A549 (cell line): Measurements from ENCODE around the gene ARHGEF11.

Source experiments
- EP300 ChIP-seq, 2 experiments: fragments of >200 bp; sonication (Bioruptor Twin); formaldehyde crosslinking; IDR thresholded peaks; 2 replicates in 1 of 2; 3 replicates in 1 of 2; pipeline ENCODE4 v1.6.1; 2016 to 2017
- TFCP2L1 ChIP-seq: fragments of 250-450 bp; sonication (Bioruptor Pico); IDR thresholded peaks from 2 replicates; pipeline ENCODE4 v1.5.0; 2021; ENCODE audit warnings: mild to moderate bottlenecking
- TF ChIP-seq, protein P1 (sequence below): IDR thresholded peaks from 2 replicates; pipeline ENCODE4 v1.6.1; 2012
- TF ChIP-seq, protein P2 (sequence below): fragments of 450-650 bp; IDR thresholded peaks from 2 replicates; pipeline ENCODE4 v1.6.1; 2014; ENCODE audit warnings: antibody characterized with exemption
- TF ChIP-seq, protein P3 (sequence below): fragments of >200 bp; sonication (Bioruptor Twin); formaldehyde crosslinking; IDR thresholded peaks from 3 replicates; pipeline ENCODE4 v1.5.1; 2016

DNA sequence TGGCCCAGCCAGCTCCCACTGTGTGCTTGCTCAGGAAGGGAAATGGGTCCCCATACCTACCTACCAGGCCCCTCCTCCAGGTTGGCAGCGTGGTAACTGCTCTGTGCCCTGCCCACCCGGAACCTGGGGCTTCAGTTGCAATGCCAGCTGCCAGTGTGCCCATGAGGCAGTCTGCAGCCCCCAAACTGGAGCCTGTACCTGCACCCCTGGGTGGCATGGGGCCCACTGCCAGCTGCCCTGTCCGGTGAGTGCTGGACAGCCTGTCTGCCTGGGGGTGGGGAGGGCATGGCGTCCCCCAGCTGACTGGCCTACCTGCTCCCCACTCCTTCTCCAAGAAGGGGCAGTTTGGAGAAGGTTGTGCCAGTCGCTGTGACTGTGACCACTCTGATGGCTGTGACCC, 135.9 kb downstream of the ARHGEF11 start:
- no peak for TF ChIP-seq EP300 (IDR thresholded peaks at IDR 0.05)
- TF ChIP-seq, protein P1, sequence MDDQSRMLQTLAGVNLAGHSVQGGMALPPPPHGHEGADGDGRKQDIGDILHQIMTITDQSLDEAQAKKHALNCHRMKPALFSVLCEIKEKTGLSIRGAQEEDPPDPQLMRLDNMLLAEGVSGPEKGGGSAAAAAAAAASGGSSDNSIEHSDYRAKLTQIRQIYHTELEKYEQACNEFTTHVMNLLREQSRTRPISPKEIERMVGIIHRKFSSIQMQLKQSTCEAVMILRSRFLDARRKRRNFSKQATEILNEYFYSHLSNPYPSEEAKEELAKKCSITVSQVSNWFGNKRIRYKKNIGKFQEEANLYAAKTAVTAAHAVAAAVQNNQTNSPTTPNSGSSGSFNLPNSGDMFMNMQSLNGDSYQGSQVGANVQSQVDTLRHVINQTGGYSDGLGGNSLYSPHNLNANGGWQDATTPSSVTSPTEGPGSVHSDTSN: no peak
- TF ChIP-seq, protein P2, sequence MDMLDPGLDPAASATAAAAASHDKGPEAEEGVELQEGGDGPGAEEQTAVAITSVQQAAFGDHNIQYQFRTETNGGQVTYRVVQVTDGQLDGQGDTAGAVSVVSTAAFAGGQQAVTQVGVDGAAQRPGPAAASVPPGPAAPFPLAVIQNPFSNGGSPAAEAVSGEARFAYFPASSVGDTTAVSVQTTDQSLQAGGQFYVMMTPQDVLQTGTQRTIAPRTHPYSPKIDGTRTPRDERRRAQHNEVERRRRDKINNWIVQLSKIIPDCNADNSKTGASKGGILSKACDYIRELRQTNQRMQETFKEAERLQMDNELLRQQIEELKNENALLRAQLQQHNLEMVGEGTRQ: no peak
- no peak for TF ChIP-seq TFCP2L1 (CRISPR knock-in tag)
- TF ChIP-seq, protein P3, sequence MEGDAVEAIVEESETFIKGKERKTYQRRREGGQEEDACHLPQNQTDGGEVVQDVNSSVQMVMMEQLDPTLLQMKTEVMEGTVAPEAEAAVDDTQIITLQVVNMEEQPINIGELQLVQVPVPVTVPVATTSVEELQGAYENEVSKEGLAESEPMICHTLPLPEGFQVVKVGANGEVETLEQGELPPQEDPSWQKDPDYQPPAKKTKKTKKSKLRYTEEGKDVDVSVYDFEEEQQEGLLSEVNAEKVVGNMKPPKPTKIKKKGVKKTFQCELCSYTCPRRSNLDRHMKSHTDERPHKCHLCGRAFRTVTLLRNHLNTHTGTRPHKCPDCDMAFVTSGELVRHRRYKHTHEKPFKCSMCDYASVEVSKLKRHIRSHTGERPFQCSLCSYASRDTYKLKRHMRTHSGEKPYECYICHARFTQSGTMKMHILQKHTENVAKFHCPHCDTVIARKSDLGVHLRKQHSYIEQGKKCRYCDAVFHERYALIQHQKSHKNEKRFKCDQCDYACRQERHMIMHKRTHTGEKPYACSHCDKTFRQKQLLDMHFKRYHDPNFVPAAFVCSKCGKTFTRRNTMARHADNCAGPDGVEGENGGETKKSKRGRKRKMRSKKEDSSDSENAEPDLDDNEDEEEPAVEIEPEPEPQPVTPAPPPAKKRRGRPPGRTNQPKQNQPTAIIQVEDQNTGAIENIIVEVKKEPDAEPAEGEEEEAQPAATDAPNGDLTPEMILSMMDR: no peak
